Measurements from ENCODE around the gene BPI.
"Not testable (repeated sequence)": the region's sequence is repeated elsewhere in the genome, so short reads cannot be mapped to it uniquely, and the experiment has no call there.

GRCh38 chr20:38339521-38339896 lies 35.6 kb downstream of the BPI start:
- not testable (repeated sequence) for TF ChIP-seq CTCF, POLR2A, POLR2AphosphoS5 (IDR thresholded peaks at IDR 0.05)
